AG04449 (cell line): ENCODE data around the gene PTPRJ.
"Not testable (repeated sequence)": the region's sequence is repeated elsewhere in the genome, so short reads cannot be mapped to it uniquely, and the experiment has no call there.

Experiments used
- CTCF ChIA-PET: fragments of 350-600 bp; formaldehyde crosslinking; extraction: SDS; loops from one replicate; lab custom pipeline; 2021; ENCODE audit warnings: antibody characterized with exemption; lab: Yijun Ruan, JAX
- POLR2A ChIA-PET: fragments of 400-600, 350-600 bp; formaldehyde crosslinking; extraction: SDS; loops from one replicate; lab custom pipeline; 2020; ENCODE audit warnings: antibody characterized with exemption, inconsistent platforms; lab: Yijun Ruan, JAX
- DNase-seq: peaks from one replicate; pipeline ENCODE4 v3.0.0-alpha.2; 2010; ENCODE audit warnings: low read depth, low spot score
- H3K4me3 ChIP-seq: 2 replicates; pipeline ENCODE4 v1.5.1; 2011; ENCODE audit warnings: low read depth, mild to moderate bottlenecking, control low read depth, low read length
- TF ChIP-seq, protein P1 (sequence below): IDR thresholded peaks from one replicate; pipeline ENCODE4 v1.5.1; 2011; ENCODE audit warnings: mild to moderate bottlenecking, moderate library complexity, low read length, control low read depth, inconsistent platforms; ENCODE audit not compliant: insufficient read depth; ENCODE audit errors: missing control alignments

PTPRJ gene

DNA sequence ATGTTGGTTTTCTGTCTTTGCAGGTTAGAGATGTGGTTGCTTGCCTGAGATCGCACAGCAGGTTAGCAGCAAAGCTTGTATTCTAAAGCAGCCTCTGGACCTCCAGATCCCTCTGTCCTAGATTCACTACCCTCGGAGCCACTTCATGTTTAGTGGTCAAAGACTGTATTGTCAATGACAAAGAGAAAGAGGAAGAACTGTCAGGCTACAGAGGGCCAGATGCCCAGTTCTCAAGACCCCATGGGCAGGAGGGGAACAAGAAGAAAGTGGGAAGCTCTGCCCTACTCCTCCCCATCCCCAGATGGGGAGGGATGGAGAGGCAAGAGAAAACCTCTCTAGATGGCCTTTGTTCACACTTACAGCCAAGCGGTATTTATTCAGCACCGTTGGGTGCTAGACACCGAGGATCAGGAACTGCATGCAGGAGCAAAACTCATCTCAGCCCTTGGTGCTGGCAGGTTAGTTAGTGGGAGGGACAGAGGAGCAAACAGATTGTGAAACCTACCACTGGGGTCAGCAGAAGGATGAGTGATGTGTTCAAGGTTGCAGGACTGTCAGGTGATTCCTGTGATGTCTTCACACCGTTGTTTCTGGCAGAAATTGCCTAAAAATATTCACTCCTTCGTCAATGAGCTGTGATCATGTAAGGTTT, 38.3 kb upstream of the PTPRJ start:
- no peak for DNase-seq
- CTCF ChIA-PET: interaction anchor here (15.5 kb wide), 1 partner anchor 169 kb away, joined by 591 read pairs; no protein-coding TSS in a partner anchor
- H3K4me3 ChIP-seq: no peak overlapping the region
- POLR2A ChIA-PET: no interaction called here
- TF ChIP-seq, protein P1, sequence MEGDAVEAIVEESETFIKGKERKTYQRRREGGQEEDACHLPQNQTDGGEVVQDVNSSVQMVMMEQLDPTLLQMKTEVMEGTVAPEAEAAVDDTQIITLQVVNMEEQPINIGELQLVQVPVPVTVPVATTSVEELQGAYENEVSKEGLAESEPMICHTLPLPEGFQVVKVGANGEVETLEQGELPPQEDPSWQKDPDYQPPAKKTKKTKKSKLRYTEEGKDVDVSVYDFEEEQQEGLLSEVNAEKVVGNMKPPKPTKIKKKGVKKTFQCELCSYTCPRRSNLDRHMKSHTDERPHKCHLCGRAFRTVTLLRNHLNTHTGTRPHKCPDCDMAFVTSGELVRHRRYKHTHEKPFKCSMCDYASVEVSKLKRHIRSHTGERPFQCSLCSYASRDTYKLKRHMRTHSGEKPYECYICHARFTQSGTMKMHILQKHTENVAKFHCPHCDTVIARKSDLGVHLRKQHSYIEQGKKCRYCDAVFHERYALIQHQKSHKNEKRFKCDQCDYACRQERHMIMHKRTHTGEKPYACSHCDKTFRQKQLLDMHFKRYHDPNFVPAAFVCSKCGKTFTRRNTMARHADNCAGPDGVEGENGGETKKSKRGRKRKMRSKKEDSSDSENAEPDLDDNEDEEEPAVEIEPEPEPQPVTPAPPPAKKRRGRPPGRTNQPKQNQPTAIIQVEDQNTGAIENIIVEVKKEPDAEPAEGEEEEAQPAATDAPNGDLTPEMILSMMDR: no peak

DNA sequence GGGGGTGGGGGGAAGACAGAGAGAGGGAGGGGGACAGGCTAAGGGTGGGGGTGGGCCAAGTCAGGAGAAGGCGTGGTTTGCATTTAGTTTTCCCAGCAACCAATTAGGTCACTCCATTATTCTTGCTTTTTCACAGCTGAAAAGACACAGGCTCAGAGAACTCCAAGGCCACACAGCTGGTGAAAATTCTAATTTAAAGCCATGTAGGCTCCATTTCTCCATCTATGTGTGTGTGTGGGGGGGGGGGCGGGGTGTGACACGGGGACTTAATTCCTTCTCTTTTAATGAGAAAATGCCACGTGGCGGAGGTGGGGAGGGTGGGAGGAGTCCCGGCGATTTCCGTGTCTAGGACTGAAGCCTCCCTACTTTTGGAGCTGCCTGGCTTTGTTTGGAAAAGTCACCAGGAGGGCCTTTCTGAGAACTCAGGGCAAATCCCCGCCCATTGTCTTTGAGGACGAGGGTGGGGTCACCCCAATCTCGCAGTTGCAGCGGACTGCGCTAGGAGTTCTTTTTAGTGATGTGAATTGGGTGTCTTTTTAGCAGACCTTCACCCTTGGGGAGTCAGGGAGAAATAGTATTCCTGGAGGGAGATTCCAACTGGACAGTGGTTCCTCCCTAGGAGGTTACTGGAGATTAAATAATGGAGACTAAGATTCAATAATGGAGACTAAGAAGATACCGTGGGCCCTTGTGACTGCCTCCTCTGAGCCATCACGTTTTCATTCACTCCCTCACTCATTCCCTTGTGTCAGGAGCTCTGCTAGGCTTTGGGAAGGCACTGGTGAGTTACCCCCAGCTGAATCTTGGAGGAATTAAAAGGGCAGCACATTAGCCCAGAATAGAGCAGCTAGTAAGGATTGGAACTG, 36.4 kb upstream of the PTPRJ start:
- CTCF ChIA-PET: interaction anchor here (6.1 to 15.5 kb wide), 2 partner anchors 10 to 167 kb away, joined by 63 to 591 read pairs; no protein-coding TSS in a partner anchor
- H3K4me3 ChIP-seq: no peak overlapping the region
- POLR2A ChIA-PET: interaction anchor here (0.6 kb wide), 1 partner anchor 30 kb away, joined by 3 read pairs; no protein-coding TSS in a partner anchor
- DNase-seq: no peak
- TF ChIP-seq, protein P1: no peak

DNA sequence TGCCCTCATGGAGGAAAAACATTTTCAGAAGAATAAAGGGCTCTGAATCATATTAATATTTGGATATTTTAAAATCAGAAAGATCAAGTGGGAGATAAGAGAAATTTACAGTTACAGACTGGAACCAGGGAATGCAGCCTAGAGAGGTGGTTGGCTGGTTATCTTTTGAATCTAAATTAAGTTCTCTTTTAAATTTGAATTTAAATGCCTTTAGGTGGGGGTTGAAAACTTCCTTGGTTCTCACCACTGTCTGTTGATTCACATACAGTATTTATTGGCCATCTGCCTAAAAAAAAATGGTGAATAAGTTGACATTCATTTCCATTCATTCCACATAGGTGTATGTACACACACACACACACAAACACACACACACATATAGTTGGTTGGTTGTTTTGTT, 35.7 kb upstream of the PTPRJ start:
- ChIA-PET POLR2A (no interaction called here), CTCF (interaction anchor here (6.1 to 15.5 kb wide), 2 partner anchors 11 to 166 kb away, joined by 63 to 591 read pairs; no protein-coding TSS in a partner anchor)
- no peak for DNase-seq
- TF ChIP-seq, protein P1: no peak
- no peak overlapping the region for H3K4me3 ChIP-seq

DNA sequence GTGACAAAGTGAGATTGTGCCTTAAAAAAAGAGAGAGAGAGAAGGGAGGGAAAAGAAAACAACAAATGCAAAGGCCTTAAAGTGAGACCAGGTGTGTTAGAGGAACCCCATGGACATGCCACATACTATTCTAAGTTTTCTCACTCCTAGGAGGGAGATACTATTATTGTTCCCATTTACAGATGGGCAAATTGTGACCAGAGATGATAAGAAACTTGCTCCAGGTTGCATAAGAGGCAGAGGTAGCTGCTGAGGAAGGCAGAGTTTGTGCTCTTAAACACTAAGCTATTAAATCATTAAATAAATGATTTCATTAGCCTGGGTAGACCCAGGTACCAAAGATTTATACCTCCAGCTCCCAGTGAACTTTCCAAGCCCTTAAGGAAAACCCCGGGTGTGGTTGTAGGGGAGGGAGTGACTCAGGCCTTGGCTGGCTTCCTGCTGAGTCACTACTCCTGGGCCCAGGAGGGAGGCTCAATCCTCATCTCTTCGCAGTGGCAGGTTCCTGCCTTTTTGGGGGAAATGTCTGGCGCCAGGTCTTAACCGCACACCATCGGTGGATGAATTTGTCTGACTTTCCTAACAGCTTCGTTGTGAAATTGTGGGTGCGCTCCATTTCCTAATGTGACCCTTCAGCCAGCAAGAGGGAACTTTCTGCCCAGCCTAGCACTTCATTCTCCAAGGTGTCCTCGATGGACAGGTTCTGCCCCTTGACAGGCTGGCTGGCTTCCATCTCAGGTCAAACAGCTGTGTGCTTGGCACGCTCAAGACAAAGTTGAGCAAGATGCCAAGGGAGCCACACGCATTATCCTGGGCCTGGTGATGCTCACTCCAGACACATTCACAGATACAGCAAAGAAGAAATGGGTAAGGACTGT, 33.4 kb upstream of the PTPRJ start:
- CTCF ChIA-PET: interaction anchor here (1.0 to 6.1 kb wide), 7 partner anchors 9 to 164 kb away, joined by 3 to 63 read pairs (median 4); no protein-coding TSS in a partner anchor
- no peak overlapping the region for H3K4me3 ChIP-seq
- POLR2A ChIA-PET: no interaction called here
- TF ChIP-seq, protein P1: no peak
- peak; percentile 63 for DNase-seq

DNA sequence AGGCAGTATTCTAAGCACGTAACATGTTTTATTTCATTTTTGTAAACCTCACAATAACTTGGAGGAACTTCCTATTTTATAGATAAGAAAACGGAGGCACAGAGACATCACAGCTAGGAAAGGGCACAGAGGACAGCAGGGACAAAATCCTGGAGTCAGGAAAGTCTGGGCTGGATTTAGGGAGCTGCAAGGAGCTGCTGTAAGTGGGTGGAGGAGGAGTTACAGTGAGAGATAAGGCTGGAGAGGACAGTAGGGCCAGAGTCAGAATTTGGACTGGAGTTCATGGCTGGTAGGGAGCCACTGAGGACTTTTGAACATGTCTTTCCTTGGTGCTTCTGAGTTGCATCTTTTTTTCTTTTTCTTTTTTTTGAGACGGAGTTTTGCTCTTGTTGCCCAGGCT, 32.2 kb upstream of the PTPRJ start:
- no peak overlapping the region for H3K4me3 ChIP-seq
- no peak for DNase-seq
- ChIA-PET CTCF (interaction anchor here (0.7 to 6.1 kb wide), 4 partner anchors 10 to 161 kb away, joined by 4 to 63 read pairs (median 6); no protein-coding TSS in a partner anchor), POLR2A (interaction anchor here (0.9 kb wide), 1 partner anchor 26 kb away, joined by 3 read pairs; no protein-coding TSS in a partner anchor)
- TF ChIP-seq, protein P1: no peak

DNA sequence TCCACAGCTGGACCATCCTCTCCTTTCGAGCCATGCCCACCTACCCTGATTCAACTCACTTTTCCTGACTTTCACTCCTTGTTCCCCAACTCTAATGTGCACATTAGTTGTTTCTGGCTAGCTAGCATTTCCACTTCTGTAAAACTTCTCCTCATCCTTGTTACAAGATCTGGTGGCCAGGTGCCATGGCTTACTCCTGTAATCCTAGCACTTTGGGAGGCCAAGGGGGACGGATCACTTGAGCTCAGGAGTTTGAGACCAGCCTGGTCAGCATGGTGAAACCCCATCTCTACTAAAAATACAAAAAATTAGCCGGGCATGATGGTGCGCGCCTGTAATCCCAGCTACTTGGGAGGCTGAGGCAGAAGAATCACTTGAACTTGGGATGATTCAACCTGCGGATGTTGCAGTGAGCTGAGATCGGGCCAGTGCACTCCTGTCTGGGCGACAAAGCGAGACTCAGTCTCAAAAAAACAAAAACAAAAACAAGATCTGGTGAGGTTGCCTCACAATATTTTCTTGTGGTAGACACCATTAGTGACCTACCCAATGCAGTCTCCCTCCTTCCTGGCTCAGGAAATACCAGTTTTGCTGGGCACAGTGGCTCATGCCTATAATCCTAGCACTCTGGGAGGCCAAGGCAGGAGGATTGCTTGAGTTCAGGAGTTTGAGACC, 31.2 kb upstream of the PTPRJ start:
- ChIA-PET CTCF (interaction anchor here (0.6 to 6.1 kb wide), 2 partner anchors 16 to 151 kb away, joined by 3 to 63 read pairs; no protein-coding TSS in a partner anchor), POLR2A (interaction anchor here (0.9 kb wide), 1 partner anchor 25 kb away, joined by 3 read pairs; no protein-coding TSS in a partner anchor)
- not testable (repeated sequence) for DNase-seq, H3K4me3 ChIP-seq
